ENCODE measurements around the gene MBTPS1. TPM values are rescaled to one million over a fixed set of nuclear protein-coding genes. Genes with fewer than 3 reads are reported as not detected.

Gene MBTPS1
- total RNA-seq, 1 donor from 2014 or later, result 136 TPM

DNA sequence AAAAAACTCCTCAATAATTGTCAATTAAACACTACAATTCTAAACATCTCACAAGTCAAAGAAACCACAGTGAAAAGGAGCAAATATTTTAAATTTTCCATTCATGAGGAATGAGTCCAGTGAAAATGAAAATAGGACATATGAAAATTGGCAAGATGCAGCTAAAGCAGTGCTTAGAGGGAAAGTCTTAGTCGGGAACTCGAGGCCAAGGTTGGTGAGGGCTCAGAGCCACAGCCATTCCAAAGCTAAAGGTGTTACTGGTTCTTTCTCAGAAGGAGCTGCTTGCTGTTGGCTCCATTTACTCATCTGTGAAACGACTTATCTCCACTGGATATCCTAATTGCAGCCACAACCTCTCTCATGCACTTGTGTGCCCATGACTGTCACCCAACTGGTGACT is 80.6 kb downstream of the MBTPS1 start:
- Mint-ChIP-seq H3K4me3 (ENCODE audit: unreplicated experiment) (no peak overlapping the region), H3K27me3 (ENCODE audit: unreplicated experiment) (peaks cover 22% of the 10 kb centered on the region), H3K9me3 (ENCODE audit: unreplicated experiment) (peaks cover 4% of the 10 kb centered on the region), H3K27ac (ENCODE audit: unreplicated experiment) (no peak overlapping the region), H3K36me3 (ENCODE audit: unreplicated experiment) (peaks cover 3% of the 10 kb centered on the region), H3K4me1 (ENCODE audit: unreplicated experiment) (no peaks in the 10 kb centered on the region)
- no peak for DNase-seq (ENCODE audit: extremely low spot score, unreplicated experiment)
- TF ChIP-seq, protein P1, sequence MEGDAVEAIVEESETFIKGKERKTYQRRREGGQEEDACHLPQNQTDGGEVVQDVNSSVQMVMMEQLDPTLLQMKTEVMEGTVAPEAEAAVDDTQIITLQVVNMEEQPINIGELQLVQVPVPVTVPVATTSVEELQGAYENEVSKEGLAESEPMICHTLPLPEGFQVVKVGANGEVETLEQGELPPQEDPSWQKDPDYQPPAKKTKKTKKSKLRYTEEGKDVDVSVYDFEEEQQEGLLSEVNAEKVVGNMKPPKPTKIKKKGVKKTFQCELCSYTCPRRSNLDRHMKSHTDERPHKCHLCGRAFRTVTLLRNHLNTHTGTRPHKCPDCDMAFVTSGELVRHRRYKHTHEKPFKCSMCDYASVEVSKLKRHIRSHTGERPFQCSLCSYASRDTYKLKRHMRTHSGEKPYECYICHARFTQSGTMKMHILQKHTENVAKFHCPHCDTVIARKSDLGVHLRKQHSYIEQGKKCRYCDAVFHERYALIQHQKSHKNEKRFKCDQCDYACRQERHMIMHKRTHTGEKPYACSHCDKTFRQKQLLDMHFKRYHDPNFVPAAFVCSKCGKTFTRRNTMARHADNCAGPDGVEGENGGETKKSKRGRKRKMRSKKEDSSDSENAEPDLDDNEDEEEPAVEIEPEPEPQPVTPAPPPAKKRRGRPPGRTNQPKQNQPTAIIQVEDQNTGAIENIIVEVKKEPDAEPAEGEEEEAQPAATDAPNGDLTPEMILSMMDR (IDR thresholded peaks at IDR 0.05), result no peak

DNA sequence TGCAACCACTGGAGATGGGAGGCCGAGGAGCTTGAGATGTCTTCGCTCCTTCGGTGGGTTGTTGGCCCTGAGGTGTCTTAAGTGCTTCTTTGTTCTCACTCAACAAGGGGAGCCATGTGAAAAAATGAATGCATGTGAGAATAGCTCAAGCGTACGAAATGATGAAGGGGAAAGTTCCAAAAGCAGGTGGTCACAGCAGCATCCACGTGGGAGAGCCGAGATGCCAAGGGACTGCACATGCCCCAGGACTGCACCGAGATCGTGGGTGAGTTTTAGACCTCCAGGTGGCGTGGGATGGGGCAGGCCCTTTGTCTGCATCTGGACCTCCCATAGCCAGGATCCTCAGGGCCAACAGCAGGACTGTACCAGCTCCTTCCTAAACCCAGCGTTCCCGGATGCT is 82.2 kb downstream of the MBTPS1 start:
- H3K4me3 Mint-ChIP-seq (ENCODE audit: unreplicated experiment), result no peak overlapping the region
- TF ChIP-seq, protein P1 (IDR thresholded peaks at IDR 0.05), result no peak
- peaks cover 19% of the 10 kb centered on the region for H3K27me3 Mint-ChIP-seq (ENCODE audit: unreplicated experiment)
- peaks cover 4% of the 10 kb centered on the region for H3K9me3 Mint-ChIP-seq (ENCODE audit: unreplicated experiment)
- no peaks in the 10 kb centered on the region for H3K4me1 Mint-ChIP-seq (ENCODE audit: unreplicated experiment)
- peaks cover 3% of the 10 kb centered on the region for H3K36me3 Mint-ChIP-seq (ENCODE audit: unreplicated experiment)
- no peak overlapping the region for H3K27ac Mint-ChIP-seq (ENCODE audit: unreplicated experiment)
- DNase-seq (ENCODE audit: extremely low spot score, unreplicated experiment), result no peak

DNA sequence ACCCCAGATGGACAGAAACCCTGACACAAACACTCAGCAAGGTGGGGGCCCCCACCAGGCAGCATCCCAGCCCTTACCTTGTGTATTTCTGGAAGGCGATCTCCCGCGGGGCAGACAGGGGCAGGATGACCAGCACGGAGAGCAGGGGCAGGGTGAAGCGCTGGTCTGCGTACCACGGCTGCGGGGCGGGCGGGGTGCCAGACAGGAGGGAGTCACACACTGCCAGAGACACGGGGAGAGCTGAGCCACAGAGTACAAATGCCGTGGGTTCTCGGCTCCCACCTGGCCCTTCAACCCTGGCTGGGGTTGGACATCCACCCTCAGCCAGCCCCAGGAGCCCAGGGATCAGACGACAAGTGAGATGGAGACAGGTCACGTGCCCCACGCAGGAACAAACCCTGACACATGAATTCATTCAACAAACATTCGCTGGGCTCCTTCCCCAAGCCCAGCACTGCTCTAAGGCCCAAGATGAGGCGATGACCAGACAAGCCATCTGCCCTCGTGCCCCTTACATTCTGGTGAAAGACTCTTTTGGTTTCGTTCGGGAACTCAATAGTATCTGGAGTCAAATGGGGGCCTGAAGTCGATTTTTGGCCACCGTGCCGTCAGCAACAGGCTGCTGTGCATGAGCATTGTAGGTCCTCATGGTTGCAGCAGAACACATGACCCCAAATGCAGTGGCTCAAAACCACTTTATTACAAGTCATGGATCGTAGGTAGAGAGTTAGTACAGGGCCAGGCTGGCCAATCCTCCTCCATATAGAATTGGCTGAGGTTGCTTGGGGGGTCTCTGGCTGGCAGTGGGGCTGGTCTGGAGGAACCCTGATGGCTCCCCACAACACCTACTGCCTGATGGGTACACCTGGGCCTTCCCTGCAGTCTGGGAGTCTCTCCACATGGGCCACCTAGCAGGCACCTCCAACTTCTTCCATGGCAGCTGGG is 83.2 kb downstream of the MBTPS1 start:
- no peak overlapping the region for H3K4me3 Mint-ChIP-seq (ENCODE audit: unreplicated experiment)
- DNase-seq (ENCODE audit: extremely low spot score, unreplicated experiment), result no peak
- H3K36me3 Mint-ChIP-seq (ENCODE audit: unreplicated experiment), result peaks cover 3% of the 10 kb centered on the region
- TF ChIP-seq, protein P1 (IDR thresholded peaks at IDR 0.05), result no peak
- peaks cover 4% of the 10 kb centered on the region for H3K9me3 Mint-ChIP-seq (ENCODE audit: unreplicated experiment)
- peaks cover 23% of the 10 kb centered on the region for H3K27me3 Mint-ChIP-seq (ENCODE audit: unreplicated experiment)
- H3K4me1 Mint-ChIP-seq (ENCODE audit: unreplicated experiment), result no peaks in the 10 kb centered on the region
- H3K27ac Mint-ChIP-seq (ENCODE audit: unreplicated experiment), result no peak overlapping the region

DNA sequence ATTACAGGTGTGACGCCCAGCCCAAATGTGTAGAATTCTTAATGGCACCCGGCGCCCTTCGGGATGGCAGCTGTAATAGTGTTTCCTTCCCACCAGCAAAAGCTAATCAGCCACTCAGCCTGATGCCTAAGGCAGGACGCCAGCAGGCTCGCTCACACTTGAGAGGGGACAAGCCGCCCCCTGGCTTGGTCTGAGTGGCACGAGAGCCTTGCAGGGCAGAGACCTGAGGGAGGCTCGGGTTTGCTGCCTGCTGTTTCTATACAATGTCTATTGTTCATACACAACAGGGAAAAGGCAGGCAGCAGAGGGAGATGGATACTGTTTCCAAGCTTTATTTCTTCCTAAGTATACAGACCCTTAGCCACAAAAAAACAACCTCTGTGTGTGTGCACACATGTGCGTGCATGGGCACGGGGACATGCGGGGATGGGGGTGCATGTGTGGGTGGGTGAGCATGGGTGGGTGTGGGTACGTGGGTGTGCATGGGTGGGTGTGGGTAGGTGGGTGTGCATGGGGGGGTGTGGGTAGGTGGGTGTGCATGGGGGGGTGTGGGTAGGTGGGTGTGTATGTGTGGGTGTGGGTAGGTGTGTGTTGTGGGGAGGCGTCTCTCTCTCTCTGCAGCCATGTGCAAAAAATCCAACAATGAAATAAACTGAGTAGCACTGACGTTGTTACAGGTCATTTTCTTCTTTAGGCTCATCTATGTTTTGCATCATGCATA is 84.1 kb downstream of the MBTPS1 start:
- Mint-ChIP-seq H3K4me1 (ENCODE audit: unreplicated experiment) (no peaks in the 10 kb centered on the region), H3K4me3 (ENCODE audit: unreplicated experiment) (no peak overlapping the region)
- TF ChIP-seq, protein P1 (IDR thresholded peaks at IDR 0.05), result no peak

DNA sequence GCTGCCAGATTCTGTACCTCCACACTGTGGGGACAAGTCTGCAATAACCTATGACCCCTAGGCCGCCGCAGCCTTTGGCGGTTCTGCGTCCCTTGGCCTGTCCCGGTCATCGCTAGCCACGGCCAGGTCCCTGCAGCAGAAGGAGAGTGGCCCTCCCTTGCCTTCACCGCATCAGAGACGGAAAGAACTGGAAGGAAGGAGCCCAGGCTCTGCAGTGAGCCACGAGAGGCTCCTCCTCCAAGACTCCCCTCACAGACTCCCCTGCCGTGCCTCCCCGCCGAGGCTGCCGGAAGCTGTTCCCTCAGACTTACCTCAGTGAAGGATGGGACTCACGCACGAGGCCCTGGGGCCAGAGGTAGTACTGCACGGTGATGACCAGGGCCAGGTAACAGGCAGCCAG is 85.2 kb downstream of the MBTPS1 start:
- no peak overlapping the region for H3K4me3 Mint-ChIP-seq (ENCODE audit: unreplicated experiment)
- peaks cover 4% of the 10 kb centered on the region for H3K9me3 Mint-ChIP-seq (ENCODE audit: unreplicated experiment)
- H3K27ac Mint-ChIP-seq (ENCODE audit: unreplicated experiment), result no peak overlapping the region
- H3K27me3 Mint-ChIP-seq (ENCODE audit: unreplicated experiment), result peaks cover 26% of the 10 kb centered on the region
- TF ChIP-seq, protein P1 (IDR thresholded peaks at IDR 0.05), result no peak
- peaks cover 3% of the 10 kb centered on the region for H3K36me3 Mint-ChIP-seq (ENCODE audit: unreplicated experiment)
- no peak for DNase-seq (ENCODE audit: extremely low spot score, unreplicated experiment)
- no peaks in the 10 kb centered on the region for H3K4me1 Mint-ChIP-seq (ENCODE audit: unreplicated experiment)

More for the DNA sequence above, 84.1 kb downstream of the MBTPS1 start:
- no peak overlapping the region for H3K27ac Mint-ChIP-seq (ENCODE audit: unreplicated experiment)
- peaks cover 4% of the 10 kb centered on the region for H3K9me3 Mint-ChIP-seq (ENCODE audit: unreplicated experiment)
- DNase-seq (ENCODE audit: extremely low spot score, unreplicated experiment), result no peak
- H3K36me3 Mint-ChIP-seq (ENCODE audit: unreplicated experiment), result peaks cover 3% of the 10 kb centered on the region
- H3K27me3 Mint-ChIP-seq (ENCODE audit: unreplicated experiment), result peaks cover 25% of the 10 kb centered on the region
